Mesenchymal stem cell (in vitro differentiated cells and primary cell): Measurements from ENCODE around the gene GYPE.
"Not testable (repeated sequence)": the region's sequence is repeated elsewhere in the genome, so short reads cannot be mapped to it uniquely, and the experiment has no call there.

Experiments
- DNase-seq: peaks from one replicate; pipeline ENCODE4 v3.0.0-alpha.2; 2013
- H2AFZ ChIP-seq: one replicate; pipeline ENCODE4 v1.6.1; 2013; ENCODE audit warnings: low read depth, mild to moderate bottlenecking, control low read depth, inconsistent platforms, low read length, moderate library complexity
- H2AK5ac ChIP-seq: 2 replicates; pipeline ENCODE4 v1.6.1; 2013; ENCODE audit warnings: low read length, moderate library complexity, mild to moderate bottlenecking, inconsistent platforms; ENCODE audit not compliant: severe bottlenecking
- H2BK120ac ChIP-seq: one replicate; pipeline ENCODE4 v1.6.1; 2013; ENCODE audit warnings: low read depth, mild to moderate bottlenecking, inconsistent platforms, low read length, moderate library complexity
- H2BK12ac ChIP-seq, 2 experiments: one replicate each; pipeline ENCODE4 v1.6.1; 2013; ENCODE audit warnings: inconsistent platforms in 2 of 2, low read length in 2 of 2, mild to moderate bottlenecking in 2 of 2, moderate library complexity in 2 of 2, control low read depth in 1 of 2
- H2BK15ac ChIP-seq: one replicate; pipeline ENCODE4 v1.6.1; 2013; ENCODE audit warnings: mild to moderate bottlenecking, low read depth, inconsistent platforms; ENCODE audit not compliant: poor library complexity, severe bottlenecking
- H2BK5ac ChIP-seq: 2 replicates; pipeline ENCODE4 v1.6.1; 2013; ENCODE audit warnings: low read depth, mild to moderate bottlenecking, low read length, control low read depth, inconsistent platforms; ENCODE audit not compliant: poor library complexity, severe bottlenecking
- H3K14ac ChIP-seq, 2 experiments: one replicate each; pipeline ENCODE4 v1.6.1; 2013; ENCODE audit warnings: inconsistent platforms in 2 of 2, low read length in 2 of 2, control low read depth in 1 of 2, mild to moderate bottlenecking in 1 of 2, moderate library complexity in 1 of 2
- H3K18ac ChIP-seq, 2 experiments: one replicate each; pipeline ENCODE4 v1.6.1; 2013; ENCODE audit warnings: inconsistent platforms in 2 of 2, low read length in 2 of 2, control low read depth in 1 of 2, low read depth in 1 of 2, mild to moderate bottlenecking in 1 of 2
- H3K23ac ChIP-seq, 2 experiments: one replicate each; pipeline ENCODE4 v1.6.1; 2013; ENCODE audit warnings: inconsistent platforms in 2 of 2, low read length in 2 of 2, mild to moderate bottlenecking in 2 of 2, moderate library complexity in 2 of 2, control low read depth in 1 of 2
- H3K27ac ChIP-seq: 2 replicates; pipeline ENCODE4 v1.5.1; 2013; ENCODE audit warnings: mild to moderate bottlenecking, moderate library complexity, low read length, control low read depth, inconsistent platforms; ENCODE audit not compliant: poor library complexity, severe bottlenecking
- H3K27me3 ChIP-seq, 2 experiments: 2 replicates each; pipeline versions ENCODE4 v1.6.1 to v1.7.0; 2013; ENCODE audit warnings: low read length in 2 of 2, mild to moderate bottlenecking in 2 of 2, moderate library complexity in 2 of 2, control low read depth in 1 of 2, inconsistent platforms in 1 of 2; ENCODE audit not compliant: control insufficient read depth in 1 of 2, insufficient read depth in 1 of 2
- H3K36me3 ChIP-seq, 2 experiments: 2 replicates each; pipeline versions ENCODE4 v1.6.1 to v1.7.0; 2013; ENCODE audit warnings: low read length in 2 of 2, control low read depth in 1 of 2, inconsistent platforms in 1 of 2, low read depth in 1 of 2, mild to moderate bottlenecking in 1 of 2; ENCODE audit not compliant: insufficient read depth in 2 of 2, control insufficient read depth in 1 of 2
- H3K4ac ChIP-seq, 2 experiments: one replicate each; pipeline ENCODE4 v1.6.1; 2013; ENCODE audit warnings: inconsistent platforms in 2 of 2, low read length in 2 of 2, mild to moderate bottlenecking in 2 of 2, moderate library complexity in 2 of 2, control low read depth in 1 of 2, low read depth in 1 of 2
- H3K4me1 ChIP-seq: 2 replicates; pipeline ENCODE4 v1.6.1; 2013; ENCODE audit warnings: low read depth, low read length, control low read depth; ENCODE audit not compliant: control insufficient read depth, insufficient read depth
- H3K4me2 ChIP-seq: 2 replicates; pipeline ENCODE4 v1.6.1; 2013; ENCODE audit warnings: low read length, mild to moderate bottlenecking, inconsistent platforms; ENCODE audit not compliant: poor library complexity, severe bottlenecking
- H3K4me3 ChIP-seq, 2 experiments: 2 replicates each; pipeline versions ENCODE4 v1.5.1 to v1.7.0; 2013; ENCODE audit warnings: low read length in 2 of 2, mild to moderate bottlenecking in 2 of 2, control low read depth in 1 of 2, low read depth in 1 of 2; ENCODE audit not compliant: insufficient read depth in 1 of 2
- H3K79me1 ChIP-seq: replicated peaks from 2 replicates; pipeline ENCODE4 v1.6.1; 2013; ENCODE audit warnings: mild to moderate bottlenecking, control low read depth, low read length, inconsistent platforms; ENCODE audit not compliant: poor library complexity, severe bottlenecking
- H3K9ac ChIP-seq: 2 replicates; pipeline ENCODE4 v1.7.0; 2013; ENCODE audit warnings: mild to moderate bottlenecking, low read length, moderate library complexity
- H3K9me3 ChIP-seq: 2 replicates; pipeline ENCODE4 v1.7.0; 2013; ENCODE audit warnings: mild to moderate bottlenecking, low read length; ENCODE audit not compliant: control insufficient read depth
- H4K8ac ChIP-seq: one replicate; pipeline ENCODE4 v1.6.1; 2013; ENCODE audit warnings: inconsistent platforms, mild to moderate bottlenecking, low read length, moderate library complexity
- H4K91ac ChIP-seq: one replicate; pipeline ENCODE4 v1.6.1; 2013; ENCODE audit warnings: mild to moderate bottlenecking, low read length, inconsistent platforms
- WGBS: methylation state at CpG from one replicate; pipeline ENCODE4 v1.1.7; 2013; ENCODE audit warnings: mixed read lengths; 5-methylcytosine and 5-hydroxymethylcytosine counted together

The GYPE gene

GRCh38 chr4:143888189-143888588 is 17.2 kb downstream of the GYPE start:
- H2BK5ac ChIP-seq, H2AFZ ChIP-seq, H3K9me3 ChIP-seq, H3K4ac ChIP-seq, H3K4me3 ChIP-seq, H4K8ac ChIP-seq, DNase-seq, H3K14ac ChIP-seq, H3K27me3 ChIP-seq, H3K4me2 ChIP-seq, H2BK12ac ChIP-seq, H3K18ac ChIP-seq, H2BK15ac ChIP-seq, H3K23ac ChIP-seq, H2AK5ac ChIP-seq, H3K4me1 ChIP-seq, H3K27ac ChIP-seq, H3K79me1 ChIP-seq, H2BK120ac ChIP-seq, H3K9ac ChIP-seq, H3K36me3 ChIP-seq, H4K91ac ChIP-seq: not testable (repeated sequence)
- WGBS: no CpG with 5 or more reads among the region's 3 CpGs

GRCh38 chr4:143884965-143885364 is 20.4 kb downstream of the GYPE start:
- not testable (repeated sequence) for H3K79me1 ChIP-seq, H3K14ac ChIP-seq, H3K27ac ChIP-seq, H3K18ac ChIP-seq, H3K23ac ChIP-seq, H3K4me1 ChIP-seq, H3K4me3 ChIP-seq, H2BK5ac ChIP-seq, DNase-seq, H3K4me2 ChIP-seq, H3K4ac ChIP-seq, H4K91ac ChIP-seq, H2AFZ ChIP-seq, H4K8ac ChIP-seq, H3K9ac ChIP-seq, H2AK5ac ChIP-seq, H2BK12ac ChIP-seq, H3K27me3 ChIP-seq, H2BK15ac ChIP-seq, H3K36me3 ChIP-seq, H2BK120ac ChIP-seq, H3K9me3 ChIP-seq

- H2AFZ ChIP-seq: no peak overlapping the region
- H3K4me2 ChIP-seq: no peak overlapping the region
Observed at GRCh38 chr4:143883529-143883928, 21.8 kb downstream of the GYPE start.

GRCh38 chr4:143882892-143883291 is 22.5 kb downstream of the GYPE start:
- no peak overlapping the region for H4K91ac ChIP-seq
- whole genome bisulfite sequencing: 80% methylated on average over 3 of the region's 4 CpGs
- no peak overlapping the region for H2BK15ac ChIP-seq
- no peak overlapping the region for H2BK120ac ChIP-seq
- no peaks in the 10 kb centered on the region for H3K9me3 ChIP-seq
- H3K4me1 ChIP-seq: no peaks in the 10 kb centered on the region
- no peak overlapping the region for H2AFZ ChIP-seq
- H3K18ac ChIP-seq: no peak overlapping the region
- H2AK5ac ChIP-seq: no peak overlapping the region
- no peak overlapping the region for H3K4ac ChIP-seq
- H2BK5ac ChIP-seq: no peak overlapping the region
- no peaks in the 10 kb centered on the region for H3K36me3 ChIP-seq
- H3K14ac ChIP-seq: no peak overlapping the region
- H3K4me3 ChIP-seq: no peak overlapping the region
- H4K8ac ChIP-seq: no peak overlapping the region
- H2BK12ac ChIP-seq: no peak overlapping the region
- no peaks in the 10 kb centered on the region for H3K27me3 ChIP-seq
- no peak overlapping the region for H3K23ac ChIP-seq
- no peak for DNase-seq
- no peak overlapping the region for H3K9ac ChIP-seq
- H3K79me1 ChIP-seq: no peaks in the 10 kb centered on the region
- H3K27ac ChIP-seq: no peak overlapping the region
- no peak overlapping the region for H3K4me2 ChIP-seq

More at GRCh38 chr4:143883529-143883928, 21.8 kb downstream of the GYPE start:
- Histone ChIP-seq H3K27me3 (no peaks in the 10 kb centered on the region), H3K23ac (no peak overlapping the region), H3K18ac (no peak overlapping the region), H2BK120ac (no peak overlapping the region), H2AK5ac (no peak overlapping the region), H3K14ac (no peak overlapping the region), H3K4ac (no peak overlapping the region), H2BK12ac (no peak overlapping the region), H3K79me1 (no peaks in the 10 kb centered on the region), H3K4me1 (no peaks in the 10 kb centered on the region), H3K27ac (no peak overlapping the region), H3K9me3 (no peaks in the 10 kb centered on the region), H4K91ac (no peak overlapping the region), H3K9ac (no peak overlapping the region), H4K8ac (no peak overlapping the region), H2BK5ac (no peak overlapping the region), H2BK15ac (no peak overlapping the region), H3K4me3 (no peak overlapping the region), H3K36me3 (no peaks in the 10 kb centered on the region)
- no peak for DNase-seq
